ENCODE results near the gene FECH. TPM values are rescaled to one million over a fixed set of nuclear protein-coding genes. Genes with fewer than 3 reads are reported as not detected.
"Not testable (repeated sequence)": the region's sequence is repeated elsewhere in the genome, so short reads cannot be mapped to it uniquely, and the experiment has no call there.

FECH gene
- total RNA-seq, 1 donor from 2014 or later, result 37.3 TPM

DNA sequence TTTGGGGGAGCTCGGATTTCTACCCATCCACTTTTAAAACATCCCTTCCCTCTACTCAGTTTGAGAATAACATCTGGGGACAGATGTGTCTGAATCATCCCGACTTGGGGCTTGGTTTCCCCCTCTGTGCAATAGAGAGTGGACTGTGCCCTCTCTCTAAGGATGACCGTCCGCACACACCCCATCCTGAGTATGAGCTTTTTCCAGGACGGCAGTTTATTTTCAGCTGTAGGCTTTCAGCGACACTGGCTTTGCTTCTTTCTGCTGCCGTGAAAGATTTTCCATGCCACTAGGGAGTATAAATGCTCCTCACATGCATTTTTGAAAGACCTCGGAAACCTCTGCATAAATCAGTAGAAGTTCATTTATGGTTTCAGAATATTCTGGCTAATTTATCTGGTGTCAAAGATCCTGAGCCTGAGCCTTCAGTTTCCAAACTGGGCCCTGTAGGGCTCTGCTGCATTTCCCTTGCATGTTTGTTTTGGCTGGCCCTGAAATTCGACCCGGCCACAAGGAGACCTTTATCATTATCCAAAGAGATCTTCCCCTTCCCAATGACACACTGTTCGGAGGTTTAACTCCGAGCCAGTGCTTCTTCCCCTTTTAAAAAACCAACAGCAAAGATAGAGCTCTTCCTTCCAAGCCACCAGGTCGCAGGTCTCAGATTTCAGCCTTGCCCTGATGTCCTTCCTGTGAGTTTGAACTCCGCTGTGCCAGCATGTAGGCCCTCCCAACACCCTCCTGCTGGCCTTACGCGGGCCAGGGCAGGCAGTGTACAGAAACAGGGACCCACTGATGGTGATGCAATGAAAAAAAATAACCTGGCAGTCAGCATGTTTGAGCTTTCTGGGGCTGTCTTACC lies 53.3 kb downstream of the FECH start:
- DNase-seq (ENCODE audit: low spot score), result peak; percentile 25

DNA sequence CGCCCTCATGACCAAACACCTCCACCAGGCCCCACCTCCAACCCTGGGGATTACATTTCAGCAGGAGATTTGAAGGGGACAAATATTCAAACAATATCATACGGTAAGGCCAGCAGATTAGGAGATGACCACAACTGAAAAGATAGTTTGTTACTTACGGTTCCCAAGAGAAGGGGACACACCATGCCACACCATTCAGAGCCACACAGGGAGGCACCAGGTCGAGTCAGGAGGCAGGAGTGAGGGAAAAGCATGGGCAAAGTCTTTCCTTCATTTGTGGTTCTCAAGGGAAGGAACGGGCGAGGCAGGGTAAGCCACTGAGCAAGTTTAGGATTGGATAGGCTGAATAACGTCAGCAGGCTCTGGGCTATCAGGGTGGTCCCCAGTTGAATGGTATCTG lies 57.4 kb downstream of the FECH start:
- no peak for DNase-seq (ENCODE audit: low spot score)

DNA sequence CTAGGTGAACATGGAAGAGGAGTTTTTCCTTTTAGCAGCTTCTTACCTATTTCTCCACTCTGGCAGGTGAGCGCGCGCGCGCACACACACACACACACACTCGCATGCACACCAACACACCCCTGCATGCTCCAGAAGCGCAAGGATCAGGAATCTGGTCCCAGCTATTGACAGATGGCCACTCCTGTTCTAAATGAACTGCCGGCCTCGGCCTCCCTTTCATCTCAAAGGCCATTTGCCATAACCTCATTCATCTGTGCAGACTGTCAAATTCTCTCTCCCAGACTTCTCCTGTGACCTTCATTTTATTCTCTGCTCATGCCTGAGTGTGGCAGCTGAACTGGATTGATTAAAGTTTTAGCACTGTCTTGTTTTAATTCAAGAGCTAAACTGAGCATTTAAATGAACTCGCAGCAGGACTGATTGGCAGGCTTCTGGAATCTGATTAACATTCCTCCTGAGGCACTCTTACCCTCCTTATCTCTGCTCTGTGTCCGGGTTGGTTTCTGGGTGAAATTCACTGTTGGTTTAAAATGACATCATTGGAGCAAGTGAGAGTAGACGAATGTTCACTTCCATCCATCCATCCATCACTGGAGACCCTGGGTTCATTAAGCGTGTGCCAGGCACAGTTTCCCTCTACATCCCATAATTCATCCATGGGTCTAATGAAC lies 58.8 kb downstream of the FECH start:
- DNase-seq (ENCODE audit: low spot score), result no peak

DNA sequence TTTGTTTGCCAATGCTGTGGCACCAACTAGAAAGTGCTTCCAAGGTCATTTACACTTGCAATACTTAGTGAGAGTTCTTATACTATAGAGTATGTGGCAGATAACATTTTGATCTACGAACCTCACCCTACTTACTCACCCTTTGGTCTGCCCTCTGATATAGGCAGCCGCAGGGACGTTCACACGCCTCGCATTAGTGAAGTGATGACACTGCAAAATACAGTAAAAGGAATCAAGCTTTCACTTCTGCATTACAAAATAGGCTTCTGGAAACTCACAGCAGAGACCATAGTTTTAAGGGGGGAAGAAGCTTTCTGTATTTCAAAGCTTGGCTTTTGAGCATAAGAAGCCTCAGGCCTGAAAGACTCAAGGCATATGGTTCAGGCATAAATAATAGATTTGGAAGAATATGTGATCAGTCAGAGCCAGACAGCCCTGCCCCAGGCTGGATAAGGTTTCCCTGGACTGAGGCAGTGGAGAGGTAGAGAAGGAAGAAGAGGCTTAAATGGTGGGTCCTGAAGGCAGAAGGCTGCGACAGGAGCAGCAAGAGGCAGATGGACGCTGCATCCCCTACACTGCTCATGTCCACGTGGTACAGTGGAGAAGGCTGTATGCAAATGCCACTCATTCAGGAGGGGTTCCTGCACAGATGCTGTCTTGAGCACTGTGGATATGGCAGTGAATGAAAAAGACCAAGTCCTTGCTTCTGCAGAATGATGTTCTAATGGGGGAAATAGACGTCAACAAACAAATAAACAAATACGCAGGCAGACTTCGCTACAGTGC lies 63.1 kb downstream of the FECH start:
- peak; percentile 20 for DNase-seq (ENCODE audit: low spot score)

DNA sequence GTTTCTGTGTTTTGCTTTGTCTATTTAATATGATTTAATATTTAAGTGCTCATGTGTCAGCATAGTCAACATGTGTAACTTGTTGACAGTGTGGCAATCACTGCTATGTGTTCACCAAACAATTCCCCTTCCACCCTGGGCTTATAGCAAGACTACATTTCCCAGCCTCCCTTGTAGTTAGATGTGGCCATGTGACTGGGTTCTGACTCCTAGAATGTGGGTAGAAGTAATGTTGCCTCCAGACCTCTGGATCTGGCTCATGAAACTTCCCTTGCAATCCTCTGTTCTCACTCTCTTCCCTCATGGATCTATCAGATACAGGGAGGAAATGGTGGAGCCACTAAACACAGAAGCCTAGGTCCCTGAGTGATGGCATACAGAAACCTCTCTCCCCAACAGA lies 64.2 kb downstream of the FECH start:
- DNase-seq (ENCODE audit: low spot score), result not testable (repeated sequence)

DNA sequence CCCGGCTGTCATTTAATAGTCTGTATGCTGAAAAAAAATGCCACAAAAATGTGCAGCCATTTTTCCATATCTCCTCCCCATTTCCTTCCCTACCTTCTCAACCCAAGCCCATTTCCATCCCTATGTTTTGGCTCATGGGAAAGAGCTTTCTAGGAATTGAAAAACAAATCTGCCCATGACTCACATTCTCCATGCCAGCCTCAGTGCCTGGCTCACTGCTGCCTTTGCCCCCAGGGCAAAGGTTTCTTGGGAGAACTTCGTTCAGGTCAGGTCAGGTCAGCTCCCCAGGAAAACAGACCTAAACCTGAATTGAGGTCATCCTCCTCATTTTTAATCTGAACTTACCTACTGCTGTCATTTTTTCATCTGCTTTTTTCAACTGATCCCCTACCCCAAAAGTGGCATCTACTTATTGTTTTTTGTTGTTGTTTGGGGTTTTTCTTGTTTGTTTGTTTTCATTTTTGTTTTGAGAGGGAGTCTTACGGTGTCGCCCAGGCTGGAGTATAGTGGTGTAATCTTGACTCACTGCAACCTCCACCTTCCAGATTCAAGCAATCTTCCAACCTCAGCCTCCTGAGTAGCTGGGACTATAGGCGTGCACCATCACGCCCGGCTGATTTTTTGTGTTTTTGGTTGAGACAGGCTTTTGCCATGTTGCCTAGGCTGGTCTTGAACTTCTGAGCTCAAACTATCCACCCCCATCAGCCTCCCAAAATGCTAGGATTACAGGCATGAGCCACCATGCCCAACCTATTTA lies 66.7 kb downstream of the FECH start:
- DNase-seq (ENCODE audit: low spot score), result no peak

DNA sequence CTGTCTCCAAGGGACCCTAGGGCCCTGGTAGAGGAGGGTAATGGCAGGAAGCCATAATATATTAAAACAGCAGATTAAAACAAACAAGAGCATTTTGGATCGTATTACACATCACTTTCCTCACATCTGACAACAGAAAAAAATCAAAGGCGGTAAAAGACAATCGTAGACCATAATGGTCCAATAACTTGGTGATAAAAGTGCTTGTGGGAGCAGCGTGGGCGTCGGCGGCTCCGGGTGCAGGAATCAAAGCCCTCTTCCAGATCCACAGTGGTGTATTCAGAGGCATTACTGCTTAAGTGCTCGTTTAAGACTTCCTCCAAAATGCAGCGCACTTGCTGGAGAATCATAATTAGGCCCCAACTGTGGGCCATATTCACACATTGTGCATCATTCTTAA lies 68.0 kb downstream of the FECH start:
- no peak for DNase-seq (ENCODE audit: low spot score)

DNA sequence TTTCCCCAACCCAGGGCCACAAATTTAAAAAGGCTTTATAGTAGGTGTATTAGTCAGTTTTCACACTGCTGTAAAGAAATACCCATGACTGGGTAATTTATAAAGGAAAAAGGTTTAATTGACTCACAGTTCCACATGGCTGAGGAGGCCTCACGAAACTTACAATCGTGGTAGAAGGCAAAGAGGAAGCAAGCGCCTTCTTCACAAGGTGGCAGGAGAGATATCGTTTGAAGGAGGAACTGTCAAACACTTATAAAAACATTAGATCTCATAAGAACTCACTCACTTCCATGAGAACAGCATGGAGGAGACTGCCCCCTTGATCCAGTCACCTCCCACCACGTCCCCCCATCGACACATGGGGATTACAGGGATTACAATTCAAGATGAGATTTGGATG lies 70.4 kb downstream of the FECH start:
- no peak for DNase-seq (ENCODE audit: low spot score)

DNA sequence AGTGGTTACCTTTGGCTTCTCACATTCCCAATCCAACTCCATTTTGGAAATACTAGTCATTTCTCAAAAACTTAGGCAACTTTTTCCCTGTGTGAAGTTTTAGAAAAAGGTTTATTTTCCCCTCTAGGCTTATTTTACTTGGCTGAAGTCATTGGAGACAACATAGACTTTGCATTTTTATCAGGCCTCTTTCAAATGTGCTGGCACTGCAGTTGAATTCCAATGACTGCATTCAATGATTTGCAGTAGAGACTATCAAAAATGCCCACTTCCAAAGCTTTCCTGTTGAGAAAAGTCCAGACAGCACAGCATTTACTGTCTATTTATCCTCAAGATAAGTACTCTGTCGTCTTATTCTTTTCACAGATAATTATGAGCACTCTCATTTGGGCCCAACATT lies 81.3 kb downstream of the FECH start:
- DNase-seq (ENCODE audit: low spot score), result no peak

DNA sequence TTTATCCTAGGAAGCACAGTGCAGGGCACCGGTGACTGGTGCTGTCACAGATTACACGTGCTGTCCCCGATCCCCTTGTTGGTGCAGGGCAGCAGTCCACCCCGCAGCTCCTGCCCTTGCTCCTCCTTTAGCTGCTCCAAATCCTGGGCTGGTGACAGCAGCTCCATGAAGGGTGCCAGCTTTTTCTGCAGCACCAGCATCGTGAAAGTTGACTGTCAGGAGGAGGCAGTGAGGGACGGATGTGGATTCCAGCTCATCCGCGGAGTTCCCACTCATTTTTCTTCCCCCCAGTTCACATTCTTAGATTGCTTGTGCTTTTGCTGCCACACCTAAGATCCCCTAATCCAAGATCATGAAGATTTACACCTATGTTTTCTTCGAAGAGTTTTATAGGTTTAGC lies 83.9 kb downstream of the FECH start:
- no peak for DNase-seq (ENCODE audit: low spot score)

DNA sequence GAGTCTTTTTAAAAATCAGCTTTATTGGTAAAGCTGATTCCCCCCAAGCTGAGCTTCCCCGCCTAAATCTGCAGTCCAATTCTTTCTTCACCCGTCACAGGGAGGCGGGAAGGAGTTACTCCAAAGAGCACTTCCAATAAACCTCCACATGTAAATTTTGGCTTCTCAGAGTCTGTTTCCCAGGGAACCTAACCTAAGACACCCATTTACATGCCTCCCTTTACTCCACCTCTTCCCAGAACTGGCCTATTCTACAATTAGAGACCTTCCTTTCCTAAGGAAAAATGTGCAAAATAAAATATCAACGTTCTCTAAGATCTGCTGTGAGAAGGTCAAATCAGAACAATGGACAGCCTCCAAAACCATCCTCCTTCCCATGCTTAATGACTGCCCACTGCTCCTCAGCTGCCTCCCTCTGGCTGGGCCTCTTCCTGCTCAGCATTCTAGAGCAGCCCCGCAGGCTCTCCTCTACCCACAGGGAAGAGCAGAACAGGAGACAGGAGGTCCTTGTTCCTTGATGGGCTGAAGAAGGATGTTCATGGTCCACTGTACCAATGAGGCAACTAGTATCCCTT lies 87.7 kb downstream of the FECH start:
- no peak for DNase-seq (ENCODE audit: low spot score)

Other genes starting within 250 kb of the FECH start
- 1.2 TPM for gene ST8SIA3, start 234.1 kb downstream of the FECH start, total RNA-seq (ENCODE audit: insufficient read depth, low replicate concordance)
- gene ONECUT2, start 151.3 kb downstream of the FECH start, total RNA-seq (ENCODE audit: insufficient read depth, low replicate concordance), result 2.6 TPM
- 89.3 TPM for gene NARS1, start 35.1 kb upstream of the FECH start, total RNA-seq (ENCODE audit: insufficient read depth, low replicate concordance)
- 29.6 TPM for gene ATP8B1, start 216.6 kb upstream of the FECH start, total RNA-seq (ENCODE audit: insufficient read depth, low replicate concordance)

Data from umbilical cord (tissue), 2 donors.